Activated T-cell treated with anti-CD3 and anti-CD28 coated beads for 1 hour (primary cell): Measurements from ENCODE around the gene CUBN.

Source experiments
- DNase-seq: peaks from one replicate; pipeline ENCODE4 v3.0.0-alpha.2; 2020; ENCODE audit warnings: low read depth

Gene CUBN

GRCh38 chr10:16820421-16820820 is 309.2 kb downstream of the CUBN start:
- no peak for DNase-seq

GRCh38 chr10:16820018-16820417 is 309.6 kb downstream of the CUBN start:
- no peak for DNase-seq

GRCh38 chr10:16819436-16819835 is 310.2 kb downstream of the CUBN start:
- no peak for DNase-seq

GRCh38 chr10:16819026-16819425 is 310.6 kb downstream of the CUBN start:
- DNase-seq: no peak

GRCh38 chr10:16817125-16818019 is 312.2 kb downstream of the CUBN start, which contains the start of gene RSU1:
TSS of gene RSU1 (minus strand) at chr10:16817424. CDS start at chr10:16817081, 343 bp downstream.
- peak; percentile 99 for DNase-seq

- no peak for DNase-seq
These were observed 312.8 kb downstream of the CUBN start for GRCh38 chr10:16816830-16817124.

- no peak for DNase-seq
These were observed 313.4 kb downstream of the CUBN start for GRCh38 chr10:16816171-16816570.

- no peak for DNase-seq
These were observed 315.6 kb downstream of the CUBN start for GRCh38 chr10:16814012-16814411.

GRCh38 chr10:16812676-16813075 is 316.9 kb downstream of the CUBN start:
- no peak for DNase-seq

GRCh38 chr10:16811765-16812164 is 317.8 kb downstream of the CUBN start:
- DNase-seq: no peak

- DNase-seq: no peak
These were observed 318.3 kb downstream of the CUBN start for GRCh38 chr10:16811292-16811691.

GRCh38 chr10:16809074-16809718 is 320.4 kb downstream of the CUBN start:
- DNase-seq: peak; percentile 31

GRCh38 chr10:16804123-16804522 is 325.5 kb downstream of the CUBN start:
- no peak for DNase-seq

GRCh38 chr10:16803464-16803863 is 326.1 kb downstream of the CUBN start:
- DNase-seq: no peak

GRCh38 chr10:16799621-16800020 is 330.0 kb downstream of the CUBN start:
- no peak for DNase-seq

GRCh38 chr10:16798571-16798970 is 331.0 kb downstream of the CUBN start:
- DNase-seq: no peak

GRCh38 chr10:16795410-16796073 is 334.1 kb downstream of the CUBN start:
- DNase-seq: no peak

- no peak for DNase-seq
These were observed 335.6 kb downstream of the CUBN start for GRCh38 chr10:16794005-16794404.

- DNase-seq: no peak
These were observed 336.9 kb downstream of the CUBN start for GRCh38 chr10:16792675-16793074.

- no peak for DNase-seq
These were observed 339.8 kb downstream of the CUBN start for GRCh38 chr10:16789765-16790164.

GRCh38 chr10:16789261-16789660 is 340.4 kb downstream of the CUBN start:
- DNase-seq: no peak

- DNase-seq: no peak
These were observed 340.8 kb downstream of the CUBN start for GRCh38 chr10:16788778-16789177.

- no peak for DNase-seq
These were observed 341.5 kb downstream of the CUBN start for GRCh38 chr10:16788125-16788524.
